Activated CD8-positive, alpha-beta memory T cell treated with anti-CD3 and anti-CD28 coated beads for 36 hours (primary cell): ENCODE results near the gene C19orf53. TPM values are rescaled to one million over a fixed set of nuclear protein-coding genes. Genes with fewer than 3 reads are reported as not detected.
"Not testable (repeated sequence)": the region's sequence is repeated elsewhere in the genome, so short reads cannot be mapped to it uniquely, and the experiment has no call there.

ENCODE experiments used
- CTCF ChIA-PET: fragments of 350-600 bp; sonication (Branson Sonifier 250); formaldehyde crosslinking; loops from one replicate; lab custom pipeline; 2021; ENCODE audit warnings: antibody characterized with exemption; lab: Charles Lee
- POLR2A ChIA-PET: fragments of 350-600 bp; sonication (Branson Sonifier 250); formaldehyde crosslinking; loops from one replicate; lab custom pipeline; 2021; ENCODE audit warnings: antibody characterized with exemption; lab: Charles Lee
- total RNA-seq, 2 experiments: library from RNA; stranded (reverse); gene quantifications; one replicate each; pipeline ENCODE4 v1.2.3, GENCODE V29; 2021

C19orf53 gene
- 100 to 1,000 TPM; 142 to 148 TPM for total RNA-seq

- POLR2A ChIA-PET, result interaction anchor here (0.6 to 2.8 kb wide), 7 partner anchors 10 to 62 kb away, joined by 3 to 16 read pairs (median 3); partner anchors contain the start of genes MRI1 and ZSWIM4
Observed at GRCh38 chr19:13774217-13775191, at the start of gene C19orf53. TSS of gene C19orf53 (plus strand) at chr19:13774456. CDS start at chr19:13774478, 22 bp downstream.

DNA sequence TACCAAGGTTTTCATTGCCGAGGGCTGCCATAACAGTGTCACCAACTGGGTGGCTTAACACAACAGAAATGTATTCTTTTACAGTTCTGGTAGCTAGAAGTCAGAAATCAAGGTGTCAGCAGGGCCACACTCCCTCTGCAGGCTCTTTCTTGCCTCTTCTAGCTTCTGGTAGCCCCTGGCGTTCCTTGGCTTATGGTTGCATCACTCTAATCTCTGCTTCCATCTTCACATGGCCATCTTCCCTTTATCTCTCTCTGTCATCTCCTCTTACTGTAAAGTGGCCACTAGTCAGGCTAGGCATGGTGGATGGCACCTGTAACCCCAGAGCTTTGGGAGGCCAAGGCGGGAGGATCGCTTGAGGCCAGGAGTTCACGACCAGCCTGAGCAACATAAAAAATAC, 47.9 kb upstream of the C19orf53 start:
- CTCF ChIA-PET, result no interaction called here
- POLR2A ChIA-PET, result interaction anchor here (0.7 kb wide), 1 partner anchor 124 kb away, joined by 3 read pairs; no protein-coding TSS in a partner anchor

More at GRCh38 chr19:13774217-13775191, at the start of gene C19orf53:
- CTCF ChIA-PET, result interaction anchor here (0.6 to 1.9 kb wide), 6 partner anchors 10 to 269 kb away, joined by 3 to 6 read pairs (median 4); no protein-coding TSS in a partner anchor

- ChIA-PET CTCF (no interaction called here), POLR2A (no interaction called here)
Observed at GRCh38 chr19:13727798-13728197, 46.5 kb upstream of the C19orf53 start.

DNA sequence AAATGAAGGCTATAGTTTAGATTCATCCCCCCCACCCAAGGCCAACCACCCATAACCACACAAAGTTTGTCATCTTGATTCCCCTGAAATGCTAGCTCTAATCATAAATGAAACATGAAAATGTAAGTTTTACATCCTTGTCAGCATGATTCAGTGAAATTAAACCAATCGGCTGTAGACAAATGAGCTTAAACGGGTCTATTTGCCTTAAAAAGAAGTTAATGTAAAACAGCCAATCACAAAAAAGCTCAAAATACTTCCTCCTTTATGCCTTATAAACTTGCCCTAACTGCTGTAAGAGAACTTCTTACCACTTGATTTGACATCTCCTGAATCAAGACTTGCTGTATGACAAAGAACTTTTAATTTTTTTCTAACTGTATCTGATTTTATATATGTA, 44.4 kb upstream of the C19orf53 start:
- POLR2A ChIA-PET, result no interaction called here
- CTCF ChIA-PET, result interaction anchor here (0.6 to 2.3 kb wide), 2 partner anchors 9 to 117 kb away, joined by 3 to 7 read pairs; no protein-coding TSS in a partner anchor

DNA sequence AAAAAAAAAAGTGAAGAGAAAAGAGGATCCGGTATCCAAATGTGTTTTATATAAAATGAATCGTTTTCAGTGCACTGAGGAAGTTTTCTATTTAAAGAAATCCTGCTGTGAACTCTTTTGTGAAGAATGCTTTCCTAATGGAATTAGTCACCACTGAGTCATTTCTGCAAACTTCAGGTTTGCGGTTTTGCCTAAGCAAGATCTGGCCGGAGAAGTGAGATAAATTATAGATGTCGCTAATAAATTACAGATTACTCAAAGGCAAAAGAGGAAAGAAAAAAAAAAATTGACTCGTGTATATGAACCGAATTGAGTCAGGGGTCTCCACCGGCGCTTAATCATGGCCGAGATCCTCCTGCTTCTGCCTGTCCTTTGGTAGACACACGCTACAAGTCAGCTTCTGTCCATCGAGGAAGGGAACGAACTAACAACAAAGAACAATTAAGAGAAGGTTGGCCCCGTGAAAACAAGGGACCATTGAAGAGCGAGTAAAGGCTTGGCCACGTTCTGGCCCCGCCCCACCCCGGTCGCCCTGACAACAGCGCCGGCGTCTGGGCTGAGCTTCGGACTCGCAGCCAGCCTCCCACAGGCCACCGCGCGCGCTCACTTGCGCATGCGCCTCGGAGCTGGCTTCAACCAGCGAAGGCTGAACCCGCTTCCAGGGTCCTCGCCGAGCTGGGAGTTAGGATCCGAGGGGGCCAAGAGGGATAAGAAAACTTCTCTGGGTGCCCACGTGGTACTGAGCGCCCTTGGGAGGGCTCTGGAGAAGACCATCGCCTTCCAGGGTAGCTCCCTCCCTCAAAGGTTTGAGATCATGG, 42.9 kb upstream of the C19orf53 start:
- POLR2A ChIA-PET, result interaction anchor here (1.0 kb wide), 2 partner anchors 16 to 33 kb away, joined by 3 to 4 read pairs; partner anchors contain the start of gene MRI1
- CTCF ChIA-PET, result interaction anchor here (0.8 to 2.3 kb wide), 4 partner anchors 10 to 453 kb away, joined by 3 to 7 read pairs (median 3); a partner anchor contains a TSS

DNA sequence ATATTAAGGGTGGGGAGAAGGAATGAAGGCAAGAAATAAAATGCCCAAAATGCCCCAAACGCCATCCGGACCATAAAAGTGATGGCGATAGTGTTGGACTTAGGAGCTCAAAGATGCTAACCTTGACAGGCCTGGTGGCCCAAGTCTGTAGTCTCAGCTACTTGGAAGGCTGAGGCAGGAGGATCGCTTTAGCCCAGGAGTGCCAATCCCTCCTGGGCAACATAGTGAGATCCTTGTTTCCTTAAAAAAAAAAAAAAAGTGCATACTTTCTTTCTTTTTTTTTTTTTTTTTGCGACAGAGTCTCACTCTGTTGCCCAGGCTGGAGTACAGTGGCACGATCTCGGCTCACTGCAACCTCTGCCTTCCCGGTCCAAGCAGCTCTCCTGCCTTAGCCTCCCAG, 41.9 kb upstream of the C19orf53 start:
- ChIA-PET CTCF (no interaction called here), POLR2A (interaction anchor here (1.0 kb wide), 1 partner anchor 32 kb away, joined by 3 read pairs; the partner anchor contains the start of gene MRI1)

DNA sequence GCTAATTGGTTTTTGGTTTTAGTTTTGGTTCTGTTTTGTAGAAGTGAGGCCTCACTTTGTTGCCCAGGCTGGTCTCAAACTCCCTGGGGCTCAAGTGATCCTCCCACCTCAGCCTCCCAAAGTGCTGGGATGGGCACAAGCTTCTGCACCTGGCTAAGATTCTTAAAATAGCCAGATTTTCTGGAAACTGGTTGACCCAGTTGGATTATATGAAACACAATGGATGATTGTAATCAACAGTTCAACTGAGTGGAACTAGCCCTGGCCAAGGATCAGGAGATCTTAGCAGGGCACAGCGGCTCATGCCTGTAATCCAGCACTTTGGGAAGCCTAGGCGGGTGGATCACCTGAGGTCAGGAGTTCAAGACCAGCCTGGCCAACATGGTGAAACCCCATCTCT, 39.5 kb upstream of the C19orf53 start:
- POLR2A ChIA-PET, result no interaction called here
- CTCF ChIA-PET, result interaction anchor here (0.6 to 1.2 kb wide), 2 partner anchors 13 to 900 kb away, joined by 3 read pairs; a partner anchor contains a TSS

GRCh38 chr19:13738073-13738472, 36.2 kb upstream of the C19orf53 start:
- ChIA-PET POLR2A (no interaction called here), CTCF (no interaction called here)

GRCh38 chr19:13741893-13742292, 32.4 kb upstream of the C19orf53 start:
- ChIA-PET POLR2A (interaction anchor here (0.7 kb wide), 1 partner anchor 343 kb away, joined by 6 read pairs; no protein-coding TSS in a partner anchor), CTCF (interaction anchor here (0.5 to 1.0 kb wide), 3 partner anchors 79 to 463 kb away, joined by 3 to 4 read pairs (median 3); no protein-coding TSS in a partner anchor)

- ChIA-PET POLR2A (interaction anchor here (0.5 kb wide), 1 partner anchor 77 kb away, joined by 3 read pairs; no protein-coding TSS in a partner anchor), CTCF (interaction anchor here (0.9 kb wide), 1 partner anchor 464 kb away, joined by 4 read pairs; no protein-coding TSS in a partner anchor)
Observed at GRCh38 chr19:13742756-13743155, 31.5 kb upstream of the C19orf53 start.

GRCh38 chr19:13744174-13744573, 30.1 kb upstream of the C19orf53 start:
- ChIA-PET POLR2A (interaction anchor here (0.5 to 0.7 kb wide), 2 partner anchors 9 to 136 kb away, joined by 3 to 4 read pairs; no protein-coding TSS in a partner anchor), CTCF (no interaction called here)

- ChIA-PET POLR2A (interaction anchor here (0.7 to 1.8 kb wide), 6 partner anchors 16 to 1607 kb away, joined by 3 to 7 read pairs (median 4); partner anchors contain the start of genes MRI1 and ZNF20), CTCF (interaction anchor here (1.0 to 1.5 kb wide), 3 partner anchors 14 to 48 kb away, joined by 3 to 4 read pairs (median 3); partner anchors contain the start of gene ZSWIM4)
Observed at GRCh38 chr19:13747098-13747453, 27.2 kb upstream of the C19orf53 start.

DNA sequence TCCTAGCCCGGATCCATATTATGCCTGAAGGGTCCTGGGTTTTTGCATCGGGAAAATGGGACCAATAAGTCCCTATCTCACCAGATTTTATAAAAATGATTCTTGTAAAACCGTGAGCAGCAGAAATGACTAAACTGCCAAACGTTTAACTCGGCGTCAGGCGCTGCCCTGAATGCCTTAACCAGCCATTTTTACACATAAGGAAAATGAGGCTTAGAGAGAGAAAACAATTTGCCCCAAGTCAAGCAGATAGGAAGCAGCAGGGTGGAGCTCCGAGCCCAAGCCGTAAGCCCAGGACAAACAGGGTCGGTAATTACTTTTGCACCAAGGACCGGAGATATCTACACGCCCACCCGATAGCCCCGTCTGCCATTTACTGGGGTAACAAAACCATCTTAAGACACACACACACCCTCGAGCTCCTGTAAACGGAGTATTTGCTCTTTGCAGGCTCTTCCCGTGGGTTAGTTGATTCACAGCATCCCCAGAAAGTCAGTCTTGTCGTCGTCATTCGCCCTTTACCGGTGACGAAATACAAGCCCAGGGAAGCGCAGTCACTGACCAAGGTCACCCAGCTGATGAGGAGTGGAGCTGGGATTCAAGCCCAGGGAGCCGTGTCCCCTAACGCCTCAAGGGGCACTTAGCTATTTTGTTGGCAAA, 26.0 kb upstream of the C19orf53 start:
- ChIA-PET CTCF (interaction anchor here (0.5 to 1.5 kb wide), 6 partner anchors 12 to 975 kb away, joined by 3 to 6 read pairs (median 4); partner anchors contain the start of gene ZSWIM4), POLR2A (interaction anchor here (0.7 to 1.8 kb wide), 7 partner anchors 16 to 1962 kb away, joined by 3 to 7 read pairs (median 3); partner anchors contain the start of genes C19orf53 and MRI1)

GRCh38 chr19:13751436-13751835, 22.8 kb upstream of the C19orf53 start:
- CTCF ChIA-PET, result no interaction called here
- POLR2A ChIA-PET, result interaction anchor here (0.6 kb wide), 1 partner anchor 11 kb away, joined by 3 read pairs; no protein-coding TSS in a partner anchor

GRCh38 chr19:13753622-13754021, 20.6 kb upstream of the C19orf53 start:
- CTCF ChIA-PET, POLR2A ChIA-PET: not testable (repeated sequence)

GRCh38 chr19:13756210-13756609, 18.0 kb upstream of the C19orf53 start:
- CTCF ChIA-PET, result no interaction called here

More at GRCh38 chr19:13756210-13756609, 18.0 kb upstream of the C19orf53 start:
- POLR2A ChIA-PET, result no interaction called here
